ENCODE measurements around the gene PPFIA1.
A peak's percentile ranks its signal among the peaks of the same experiment; 100 is the strongest.

Gene PPFIA1

DNA sequence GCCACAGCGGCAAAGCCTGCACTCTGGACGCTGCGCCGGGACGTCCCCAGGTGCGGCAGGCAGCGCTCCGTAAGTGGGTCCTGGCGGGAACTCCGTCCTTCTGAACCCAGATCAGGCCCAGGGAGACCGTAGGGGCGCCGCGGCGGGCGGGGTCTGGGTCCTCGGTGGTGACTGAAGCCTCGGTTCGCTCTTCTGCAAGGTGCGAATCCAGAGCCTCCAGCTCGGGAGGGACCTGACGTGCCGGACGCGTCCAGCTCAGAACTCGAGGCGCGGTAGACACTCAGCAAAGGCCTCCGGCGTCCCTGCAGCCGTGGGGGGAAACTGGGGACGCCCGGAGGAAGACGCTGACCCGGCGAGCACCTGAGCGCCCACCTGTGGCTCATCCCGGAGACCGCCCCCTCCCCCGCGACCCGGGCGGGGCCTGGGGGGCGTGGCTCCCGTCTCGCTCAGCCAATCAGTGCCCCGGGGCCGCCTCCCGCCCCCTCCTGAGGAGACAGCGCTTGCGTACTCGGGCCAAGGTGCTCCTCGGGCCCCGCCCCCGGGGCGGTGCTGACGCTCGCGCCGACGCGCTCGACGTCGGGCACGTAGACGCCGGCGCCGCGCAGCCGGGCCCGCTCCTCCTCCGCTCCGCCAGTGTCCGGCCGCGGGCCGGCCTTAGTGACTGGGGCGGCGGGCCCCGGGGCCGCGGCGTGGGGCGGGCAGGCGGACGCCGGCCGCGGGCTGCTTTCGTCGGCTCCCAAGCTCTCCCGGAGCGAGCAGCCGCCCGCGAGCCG lies at the start of gene PPFIA1:
Gene PPFIA1 (plus strand): TSS at position 587 of the 773 bp plus-strand sequence. CDS start 1,483 bp downstream, outside the sequence.
- peak; percentile 89 for DNase-seq (ENCODE audit: low read depth)

DNA sequence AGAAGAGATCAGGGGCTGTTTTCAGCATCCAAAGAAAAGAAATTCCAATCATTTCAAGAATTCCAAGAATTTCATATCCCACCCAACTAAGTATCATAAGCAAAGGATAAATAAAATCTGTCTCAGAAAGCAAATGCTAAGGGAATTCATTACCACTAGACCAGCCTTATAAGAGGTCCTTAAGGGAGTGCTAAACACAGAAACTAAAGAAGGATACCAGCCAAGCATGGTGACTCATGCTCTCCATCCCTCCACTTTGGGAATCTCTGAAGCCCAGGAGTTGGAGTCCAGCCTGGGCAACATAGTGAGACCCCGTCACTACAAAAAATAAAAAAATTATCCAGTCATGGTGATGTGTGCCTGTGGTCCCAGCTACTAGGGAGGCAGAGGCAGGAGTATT lies 49.6 kb upstream of the PPFIA1 start:
- no peak for DNase-seq (ENCODE audit: low read depth)

DNA sequence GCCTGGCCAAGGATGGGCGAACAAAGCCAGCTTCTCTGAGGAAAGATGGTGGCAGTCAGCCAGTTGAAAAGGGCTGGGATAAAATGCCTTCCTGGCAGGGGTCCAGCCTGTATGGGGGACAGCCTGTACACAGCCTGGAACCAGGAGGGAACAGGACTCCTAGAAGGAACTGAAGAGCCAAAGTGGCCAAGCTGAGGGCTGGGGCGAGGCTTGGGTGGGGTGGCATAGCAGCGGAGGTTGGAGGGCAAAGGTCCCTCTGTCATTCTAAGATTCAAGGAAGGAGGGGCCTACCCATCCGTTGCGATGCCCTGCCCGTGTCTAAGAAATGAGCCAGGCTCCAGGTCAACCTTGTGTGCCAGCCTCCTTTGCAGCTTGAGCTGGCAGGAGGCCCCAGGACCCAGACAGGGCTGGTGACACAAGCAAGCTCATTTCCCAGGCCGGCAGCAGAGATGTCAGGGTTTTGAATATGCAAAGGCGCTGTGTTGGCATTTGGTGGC lies 44.8 kb upstream of the PPFIA1 start:
- no peak for DNase-seq (ENCODE audit: low read depth)

- no peak for DNase-seq (ENCODE audit: low read depth)
Measured at GRCh38 chr11:70226183-70226582, 44.3 kb upstream of the PPFIA1 start.

GRCh38 chr11:70226967-70227366 lies 43.5 kb upstream of the PPFIA1 start:
- DNase-seq (ENCODE audit: low read depth): no peak

DNA sequence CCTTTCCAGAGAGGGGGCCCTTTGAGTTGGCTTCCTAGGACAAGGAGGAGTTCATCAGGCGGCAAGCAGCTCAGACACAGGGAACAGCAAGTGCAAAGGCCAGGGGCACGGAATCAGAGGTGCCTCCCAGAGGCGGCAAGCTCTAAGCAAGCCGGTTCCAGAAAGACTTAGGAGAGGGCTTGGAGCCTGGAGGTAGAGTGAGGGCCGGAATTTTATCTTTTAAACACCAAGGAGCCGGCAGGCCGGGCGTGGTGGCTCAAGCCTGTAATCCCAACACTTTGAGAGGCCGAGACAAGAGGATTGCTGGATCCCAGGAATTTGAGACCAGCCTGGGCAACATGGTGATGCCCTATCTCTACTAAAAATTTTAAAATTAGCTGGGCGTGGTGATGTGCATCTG lies 40.8 kb upstream of the PPFIA1 start:
- no peak for DNase-seq (ENCODE audit: low read depth)

- DNase-seq (ENCODE audit: low read depth): no peak
Measured at GRCh38 chr11:70230151-70230839, 40.2 kb upstream of the PPFIA1 start.

- no peak for DNase-seq (ENCODE audit: low read depth)
Measured at GRCh38 chr11:70230840-70231710, 39.4 kb upstream of the PPFIA1 start.

GRCh38 chr11:70233034-70233433 lies 37.5 kb upstream of the PPFIA1 start:
- DNase-seq (ENCODE audit: low read depth): no peak

DNA sequence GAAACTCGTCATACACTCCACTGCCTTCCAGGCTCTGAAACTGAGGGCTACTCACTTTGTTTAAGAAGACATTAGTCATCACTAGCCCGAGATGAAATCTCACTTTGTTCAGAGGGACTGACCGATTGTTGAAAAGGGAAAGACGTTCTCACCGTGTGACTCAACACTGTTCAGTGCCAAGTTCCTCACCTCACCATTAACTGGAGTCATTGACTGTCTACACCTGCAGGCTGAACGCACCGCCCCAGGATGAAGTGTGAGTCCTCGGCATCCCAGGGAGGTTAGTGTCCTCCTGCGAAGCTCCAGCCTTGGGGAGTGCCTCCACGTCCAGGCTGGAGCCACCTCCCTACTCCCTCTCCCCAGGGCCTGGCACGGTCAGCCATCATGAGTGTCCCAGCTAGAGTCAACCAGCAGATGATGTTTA lies 37.0 kb upstream of the PPFIA1 start:
- DNase-seq (ENCODE audit: low read depth): no peak

DNA sequence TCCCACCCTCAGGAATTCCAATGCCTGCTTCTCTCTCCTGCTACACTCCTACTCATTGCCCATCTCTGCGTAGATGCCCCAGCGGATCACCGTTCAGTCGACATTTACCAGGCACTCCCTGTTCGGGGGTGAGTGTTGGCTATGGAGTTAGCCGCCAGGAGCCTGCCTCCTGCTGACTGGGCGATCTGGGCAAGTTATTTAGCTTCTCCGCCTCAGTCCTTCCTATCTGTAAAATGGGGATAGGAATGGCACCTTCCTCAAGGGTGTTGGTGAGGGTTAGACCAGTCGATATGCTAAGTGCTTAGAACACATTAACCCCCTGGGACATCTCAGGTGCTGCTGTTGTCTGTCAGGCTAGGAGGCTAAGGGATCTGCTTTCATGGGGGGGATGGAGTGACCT lies 36.5 kb upstream of the PPFIA1 start:
- no peak for DNase-seq (ENCODE audit: low read depth)

GRCh38 chr11:70240337-70240736 lies 30.2 kb upstream of the PPFIA1 start:
- no peak for DNase-seq (ENCODE audit: low read depth)

DNA sequence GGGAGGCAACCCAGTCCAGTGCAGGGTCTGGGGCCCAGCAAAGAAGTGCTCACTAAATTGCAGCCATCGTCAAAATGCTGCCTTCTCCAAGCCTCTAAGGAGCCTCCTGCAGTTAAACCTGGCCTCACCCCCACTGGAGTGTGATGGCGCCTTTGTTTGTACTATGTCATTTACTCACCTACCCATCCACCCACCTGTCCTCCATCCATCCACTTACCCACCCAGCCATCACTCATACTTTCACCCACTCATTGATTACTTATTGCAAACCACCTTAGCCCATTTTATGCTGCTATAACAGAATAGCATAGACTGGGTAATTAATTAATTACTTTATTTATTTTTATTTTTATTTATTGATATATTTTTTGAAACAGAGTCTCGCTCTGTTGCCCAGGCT lies 28.8 kb upstream of the PPFIA1 start:
- DNase-seq (ENCODE audit: low read depth): no peak

- no peak for DNase-seq (ENCODE audit: low read depth)
Measured at GRCh38 chr11:70242885-70243284, 27.6 kb upstream of the PPFIA1 start.

- no peak for DNase-seq (ENCODE audit: low read depth)
Measured at GRCh38 chr11:70243912-70244652, 26.4 kb upstream of the PPFIA1 start.

- DNase-seq (ENCODE audit: low read depth): no peak
Measured at GRCh38 chr11:70244698-70245097, 25.8 kb upstream of the PPFIA1 start.

GRCh38 chr11:70246196-70246595 lies 24.3 kb upstream of the PPFIA1 start:
- no peak for DNase-seq (ENCODE audit: low read depth)

GRCh38 chr11:70247042-70247709 lies 23.3 kb upstream of the PPFIA1 start:
- no peak for DNase-seq (ENCODE audit: low read depth)

- DNase-seq (ENCODE audit: low read depth): no peak
Measured at GRCh38 chr11:70247710-70248072, 22.8 kb upstream of the PPFIA1 start.

DNA sequence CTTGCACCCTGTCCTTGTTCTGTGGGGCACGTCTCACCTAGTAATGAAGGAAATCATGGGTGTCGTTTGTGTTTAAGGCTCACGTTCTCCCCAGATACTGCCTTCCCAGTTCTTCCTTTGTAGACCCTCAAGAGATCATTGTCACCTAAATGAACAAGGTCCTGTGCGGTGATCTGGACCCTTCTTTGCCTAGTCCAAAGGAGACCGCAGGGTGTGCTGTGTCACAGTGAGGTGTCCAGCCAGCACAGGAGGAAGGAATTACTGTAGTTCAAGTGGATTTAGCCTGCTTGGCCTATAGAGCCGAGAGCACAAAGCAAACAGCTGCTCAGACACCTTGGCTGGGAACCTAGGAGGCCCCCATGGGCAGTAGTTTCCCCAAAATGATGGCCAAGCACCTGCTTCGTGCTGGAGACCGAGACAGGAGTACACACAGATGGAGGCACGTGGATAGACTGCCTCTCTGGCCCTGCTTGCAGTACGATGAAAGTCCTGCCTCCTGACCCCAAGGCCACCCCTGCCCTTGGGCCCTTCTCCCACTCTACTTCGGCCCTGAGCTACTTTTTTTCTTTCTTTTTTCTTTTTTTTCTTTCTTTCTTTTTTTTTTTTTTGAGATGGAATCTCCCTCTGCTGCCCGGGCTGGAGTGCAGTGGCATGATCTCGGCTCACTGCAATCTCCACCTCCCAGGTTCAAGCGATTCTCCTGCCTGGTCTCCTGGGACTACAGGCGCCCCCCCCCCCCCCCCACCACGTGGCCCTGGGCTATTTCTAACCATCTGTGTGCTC lies 19.4 kb upstream of the PPFIA1 start:
- no peak for DNase-seq (ENCODE audit: low read depth)

Measured in stimulated activated CD8-positive, alpha-beta memory T cell treated with anti-CD3 and anti-CD28 coated beads, Interleukin-15, amount 100 ng/mL, for 1 hour (primary cell).